Kidney (tissue), 14 donors: ENCODE results near the gene ZNF354C. TPM values are rescaled to one million over a fixed set of nuclear protein-coding genes. Genes with fewer than 3 reads are reported as not detected.

Experiments
- DNase-seq, 5 donors: peaks; one replicate each; pipeline ENCODE4 v3.0.0-alpha.2; 2013 to 2020
- FAIRE-seq: peaks from 2 replicates; lab custom pipeline; 2012; peaks lifted over from hg19 to GRCh38; lab: Jason Lieb, UNC
- H3K27ac ChIP-seq, 2 donors: one replicate each; pipeline ENCODE4 v1.7.0; 2013; ENCODE audit warnings: low read depth in 2 of 2, low read length in 2 of 2, inconsistent platforms in 1 of 2
- H3K27me3 ChIP-seq: one replicate; pipeline ENCODE4 v1.7.1; 2013; ENCODE audit warnings: low read length, inconsistent platforms; ENCODE audit not compliant: control insufficient read depth, insufficient read depth
- H3K36me3 ChIP-seq, 3 donors: one replicate each; pipeline versions ENCODE4 v1.7.0 to v1.7.1; 2013; ENCODE audit warnings: low read length in 3 of 3, control low read depth in 1 of 3, inconsistent platforms in 1 of 3; ENCODE audit not compliant: insufficient read depth in 3 of 3, control insufficient read depth in 2 of 3
- H3K4me1 ChIP-seq, 3 donors: one replicate each; pipeline versions ENCODE4 v1.7.0 to v1.7.1; 2013; ENCODE audit warnings: low read length in 3 of 3, inconsistent platforms in 1 of 3, low read depth in 1 of 3; ENCODE audit not compliant: control insufficient read depth in 2 of 3, insufficient read depth in 2 of 3
- H3K4me3 ChIP-seq, 3 donors: one replicate each; pipeline versions ENCODE4 v1.7.0 to v1.8.1; 2013; ENCODE audit warnings: low read length in 3 of 3, control low read depth in 1 of 3, inconsistent platforms in 1 of 3
- H3K9ac ChIP-seq, 3 donors: one replicate each; pipeline versions ENCODE4 v1.7.0 to v1.7.1; 2013; ENCODE audit warnings: low read length in 3 of 3, control low read depth in 1 of 3, inconsistent platforms in 1 of 3
- H3K9me3 ChIP-seq, 3 donors: one replicate each; pipeline versions ENCODE4 v1.7.0 to v1.7.1; 2013; ENCODE audit warnings: low read length in 3 of 3, control low read depth in 1 of 3, inconsistent platforms in 1 of 3; ENCODE audit not compliant: control insufficient read depth in 2 of 3, insufficient read depth in 1 of 3
- CTCF ChIP-seq: IDR thresholded peaks from 3 replicates; pipeline ENCODE4 v1.5.1; 2012; ENCODE audit warnings: mild to moderate bottlenecking, moderate library complexity, borderline replicate concordance; ENCODE audit not compliant: insufficient read depth; ENCODE audit errors: extremely low read depth
- intact Hi-C: fragments of 100-400 bp; cut with DNase I; formaldehyde crosslinking; loops from one replicate; pipeline ENCODE4 v1.11.1; 2022
- polyA plus RNA-seq: library from polyadenylated mRNA; stranded (reverse); fragments of 350-450 nt; fragmentation: Illumina TruSeq; extraction: RNeasy Lipid Tissue Mini Kit (QIAGEN cat#74804); gene quantifications from one replicate; pipeline ENCODE4 v1.2.3, GENCODE V29; 2014; ENCODE audit warnings: low read depth, low replicate concordance; ENCODE audit not compliant: insufficient read depth
- total RNA-seq: library from RNA; stranded (reverse); fragmentation: NEBNext Ultra II Directional; extraction: Animal tissue kit (Norgen Biotek cat#: 25700); gene quantifications from one replicate; pipeline ENCODE4 v1.2.1, GENCODE V29; 2021
- donor health status: control.
- donor health status: control.
- donor health status: control.
- donor health status: control.
- donor health status: control.
- donor health status: DM: yes; HTN: yes; CAD: no.
- donor health status: Normal renal cell carcinoma (clear cell type).

The ZNF354C gene
- total and polyA plus RNA-seq, 2 donors from 2014 or later = 1.3 to 6.9 TPM

- H3K27me3 ChIP-seq = no peaks in the 10 kb centered on the region
- no peak overlapping the region for H3K9ac ChIP-seq
- no peak overlapping the region for H3K4me3 ChIP-seq
- TF ChIP-seq CTCF = no peak
- no peaks in the 10 kb centered on the region for H3K36me3 ChIP-seq
- H3K27ac ChIP-seq = no peak overlapping the region
- intact Hi-C loops = no loop called here
- H3K4me1 ChIP-seq = no peaks in the 10 kb centered on the region
- FAIRE-seq (no peak), DNase-seq (no peak)
- H3K9me3 ChIP-seq = peaks cover 0 to 5% (median 3%) of the 10 kb centered on the region in 3 donors
Measured at GRCh38 chr5:179054036-179054785, 6.0 kb upstream of the ZNF354C start.

GRCh38 chr5:179054876-179055275 is 5.3 kb upstream of the ZNF354C start:
- intact Hi-C loops = no loop called here

GRCh38 chr5:179055436-179055835 is 4.7 kb upstream of the ZNF354C start:
- no peak for FAIRE-seq
- intact Hi-C loops = no loop called here
- no peak overlapping the region for H3K4me3 ChIP-seq

More at GRCh38 chr5:179054876-179055275, 5.3 kb upstream of the ZNF354C start:
- Histone ChIP-seq H3K27me3 (no peaks in the 10 kb centered on the region), H3K4me1 (peaks cover 0 to 2% (median 0%) of the 10 kb centered on the region in 3 donors), H3K36me3 (no peaks in the 10 kb centered on the region), H3K9me3 (peaks cover 0 to 9% (median 7%) of the 10 kb centered on the region in 3 donors), H3K4me3 (no peak overlapping the region), H3K9ac (no peak overlapping the region), H3K27ac (no peak overlapping the region)
- DNase-seq (no peak), FAIRE-seq (no peak)
- no peak for TF ChIP-seq CTCF

More at GRCh38 chr5:179055436-179055835, 4.7 kb upstream of the ZNF354C start:
- Histone ChIP-seq H3K27me3 (no peaks in the 10 kb centered on the region), H3K4me1 (peaks cover 0 to 2% (median 0%) of the 10 kb centered on the region in 3 donors), H3K27ac (no peak overlapping the region), H3K9ac (no peak overlapping the region), H3K36me3 (no peaks in the 10 kb centered on the region), H3K9me3 (peaks cover 0 to 7% (median 7%) of the 10 kb centered on the region in 3 donors)
- TF ChIP-seq CTCF = no peak
- DNase-seq = no peak
